HepG2 (cell line): ENCODE data around the gene ZFAND3. TPM values are rescaled to one million over a fixed set of nuclear protein-coding genes. Genes with fewer than 3 reads are reported as not detected.

ENCODE experiments used
- ATAC-seq: fragments of 200-7000 bp; cut with Tn5 transposase; 3 replicates; pipeline ENCODE4 v1.9.1; 2020; ENCODE audit warnings: mild to moderate bottlenecking, moderate library complexity
- BruUV-seq: library from RNA; stranded (reverse); fragments of 400-500 nt; replicated peaks from 2 replicates; lab custom pipeline; 2021; lab: Mats Ljungman, UMichigan
- CTCF ChIA-PET: fragments of 300-600 bp; formaldehyde crosslinking; extraction: SDS; loops from one replicate; lab custom pipeline; 2021; ENCODE audit warnings: low total read pairs, inconsistent platforms, low intra/inter-chr PET ratio; lab: Yijun Ruan, JAX
- POLR2A ChIA-PET: fragments of 350-600 bp; sonication (Branson Sonifier 250); formaldehyde crosslinking; loops from one replicate; lab custom pipeline; 2020; ENCODE audit warnings: antibody characterized with exemption, inconsistent platforms; lab: Yijun Ruan, JAX
- DNase-seq: peaks from one replicate; pipeline ENCODE4 v3.0.0-alpha.2; 2015; ENCODE audit warnings: low spot score
- FAIRE-seq: peaks from 3 replicates; lab custom pipeline; 2011; peaks lifted over from hg19 to GRCh38; lab: Jason Lieb, UNC
- H2AFZ ChIP-seq: one replicate; pipeline ENCODE4 v1.6.1; 2011; ENCODE audit warnings: low read length, inconsistent platforms
- H3K27ac ChIP-seq: fragments of 300-600 bp; 3 replicates; pipeline ENCODE4 v1.8.0; 2011; ENCODE audit warnings: mixed run types, mild to moderate bottlenecking, mixed read lengths, low read length, inconsistent platforms; ENCODE audit not compliant: insufficient read depth; ENCODE audit errors: extremely low read length
- H3K27me3 ChIP-seq, 2 experiments: fragments of 200-600 bp in 1 of 2; 2 replicates in 1 of 2; 3 replicates in 1 of 2; pipeline versions ENCODE4 v1.6.0 to v1.8.0; 2011; ENCODE audit warnings: low read length in 2 of 2, mild to moderate bottlenecking in 2 of 2, moderate library complexity in 2 of 2, inconsistent platforms in 1 of 2; ENCODE audit not compliant: insufficient read depth in 2 of 2, control insufficient read depth in 1 of 2
- H3K36me3 ChIP-seq, 2 experiments: fragments of 200-600 bp in 1 of 2; replicated peaks in 1 of 2; 2 replicates in 1 of 2; 3 replicates in 1 of 2; pipeline versions ENCODE4 v1.5.1 to v1.8.0; 2011; ENCODE audit warnings: low read length in 2 of 2, inconsistent platforms in 1 of 2; ENCODE audit not compliant: insufficient read depth in 2 of 2, control insufficient read depth in 1 of 2
- H3K4me1 ChIP-seq: 2 replicates; pipeline ENCODE4 v1.5.1; 2012; ENCODE audit warnings: low read length, inconsistent platforms; ENCODE audit not compliant: insufficient read depth
- H3K4me2 ChIP-seq: 2 replicates; pipeline ENCODE4 v1.6.0; 2011; ENCODE audit warnings: low read depth, low read length, inconsistent platforms
- H3K4me3 ChIP-seq, 3 experiments: fragments of 200-600 bp in 1 of 3; sonication (generic), shearing (Covaris generic) in 1 of 3; replicated peaks in 1 of 3; 2 replicates each; pipeline ENCODE4 v1.5.1; 2011 to 2016; ENCODE audit warnings: low read length in 3 of 3, inconsistent platforms in 2 of 3, low read depth in 2 of 3, mild to moderate bottlenecking in 2 of 3, control low read depth in 1 of 3, mixed read lengths in 1 of 3; ENCODE audit not compliant: insufficient read depth in 1 of 3
- H3K79me2 ChIP-seq: one replicate; pipeline ENCODE4 v1.6.1; 2011; ENCODE audit warnings: low read length, inconsistent platforms; ENCODE audit not compliant: insufficient read depth
- H3K9ac ChIP-seq: 2 replicates; pipeline ENCODE4 v1.6.0; 2011; ENCODE audit warnings: mild to moderate bottlenecking, low read depth, low read length, inconsistent platforms; ENCODE audit not compliant: insufficient read depth
- H3K9me3 ChIP-seq: 2 replicates; pipeline ENCODE4 v1.5.1; 2012; ENCODE audit warnings: mild to moderate bottlenecking, low read length
- H4K20me1 ChIP-seq: 2 replicates; pipeline ENCODE4 v1.6.0; 2011; ENCODE audit warnings: inconsistent platforms, mild to moderate bottlenecking, low read length, moderate library complexity; ENCODE audit not compliant: insufficient read depth
- CHCHD3 ChIP-seq: sonication (generic); formaldehyde crosslinking; IDR thresholded peaks from 2 replicates; pipeline ENCODE4 v1.8.0; 2022; ENCODE audit warnings: mild to moderate bottlenecking, missing genetic modification reagents, moderate library complexity
- ELF3 ChIP-seq: IDR thresholded peaks from 2 replicates; pipeline ENCODE4 v1.6.1; 2016; ENCODE audit warnings: missing genetic modification reagents, missing compliant biosample characterization
- ETV6 ChIP-seq: sonication (generic); formaldehyde crosslinking; conservative IDR thresholded peaks from 2 replicates; pipeline ENCODE4 v1.4.0; 2020; ENCODE audit warnings: missing genetic modification reagents
- KDM5A ChIP-seq: fragments of 200-600 bp; sonication (generic); IDR thresholded peaks from 2 replicates; pipeline ENCODE4 v1.7.0; 2018; ENCODE audit warnings: antibody characterized with exemption, mild to moderate bottlenecking, low read length, borderline replicate concordance
- MEIS2 ChIP-seq: sonication (generic); formaldehyde crosslinking; IDR thresholded peaks from 2 replicates; pipeline ENCODE4 v1.9.0; 2021; ENCODE audit warnings: mild to moderate bottlenecking, missing genetic modification reagents
- TARDBP ChIP-seq: sonication (generic); formaldehyde crosslinking; IDR thresholded peaks from 2 replicates; pipeline ENCODE4 v1.8.0; 2022; ENCODE audit warnings: mild to moderate bottlenecking, missing genetic modification reagents
- TEAD3 ChIP-seq: optimal IDR thresholded peaks from 2 replicates; pipeline ENCODE3; 2016; ENCODE audit warnings: borderline replicate concordance
- TRIM22 ChIP-seq: fragments of 450-650 bp; IDR thresholded peaks from 2 replicates; pipeline ENCODE4 v1.6.1; 2017
- ZNF496 ChIP-seq: sonication (generic); formaldehyde crosslinking; IDR thresholded peaks from 2 replicates; pipeline ENCODE4 v1.8.1; 2023; ENCODE audit warnings: mild to moderate bottlenecking, moderate library complexity, missing genetic modification reagents; ENCODE audit not compliant: insufficient replicate concordance
- ZNF552 ChIP-seq: sonication (generic); formaldehyde crosslinking; IDR thresholded peaks from 2 replicates; pipeline ENCODE4 v1.9.0; 2022; ENCODE audit warnings: missing genetic modification reagents, mild to moderate bottlenecking, borderline replicate concordance
- ZNF737 ChIP-seq: sonication (generic); formaldehyde crosslinking; IDR thresholded peaks from 2 replicates; pipeline ENCODE4 v1.5.0; 2020; ENCODE audit warnings: missing genetic modification reagents, mild to moderate bottlenecking, borderline replicate concordance
- ZNF75D ChIP-seq: sonication (generic); formaldehyde crosslinking; IDR thresholded peaks from 2 replicates; pipeline ENCODE4 v1.8.1; 2023; ENCODE audit warnings: missing genetic modification reagents, mild to moderate bottlenecking, borderline replicate concordance
- ZNF841 ChIP-seq: sonication (generic); formaldehyde crosslinking; IDR thresholded peaks from 2 replicates; pipeline ENCODE4 v1.8.1; 2023; ENCODE audit warnings: missing genetic modification reagents, borderline replicate concordance
- WGBS: methylation state at CpG from one replicate; pipeline ENCODE4 v1.1.6; 2017; ENCODE audit warnings: low lambda C conversion rate; 5-methylcytosine and 5-hydroxymethylcytosine counted together
- in situ Hi-C: cut with HindIII; loops from 2 replicates; pipeline ENCODE4 v1.10.0; 2017; ENCODE audit warnings: low pct_unique_long_range_greater_than_20kb; ENCODE audit not compliant: extremely low pct_ligation_motif_present
- intact Hi-C: fragments of 100-400 bp; cut with micrococcal nuclease; formaldehyde crosslinking; loops from one replicate; pipeline ENCODE4 v1.10.0; 2022; ENCODE audit not compliant: unreplicated experiment
- polyA plus RNA-seq, 8 experiments: library from polyadenylated mRNA; depleted of rRNA in 3 of 8; stranded (reverse) in 7 of 8; unstranded in 1 of 8; fragments of >200 nt; fragmentation: Illumina TruSeq in 4 of 8; extraction: Trizol in 4 of 8; gene quantifications; 2 replicates each; pipeline versions ENCODE4 v1.2.1 to v1.2.3, GENCODE V29; 2011 to 2016; ENCODE audit warnings: low read depth in 4 of 8, missing spikeins in 1 of 8, mixed read lengths in 1 of 8; ENCODE audit not compliant: insufficient read depth in 1 of 8
- total RNA-seq, 5 experiments: library from RNA; depleted of rRNA; stranded (reverse); fragments of >200 nt; fragmentation: Illumina TruSeq; extraction: Trizol; gene quantifications; 2 replicates each; pipeline ENCODE4 v1.2.3, GENCODE V29; 2016; ENCODE audit warnings: low read depth in 1 of 5
- TF ChIP-seq, protein P1 (sequence below): sonication (generic); formaldehyde crosslinking; IDR thresholded peaks from 2 replicates; pipeline ENCODE4 v1.5.1; 2020; ENCODE audit warnings: missing genetic modification reagents, mild to moderate bottlenecking, borderline replicate concordance
- TF ChIP-seq, protein P2 (sequence below): sonication (generic); formaldehyde crosslinking; conservative IDR thresholded peaks from 2 replicates; pipeline ENCODE4 v1.4.0; 2020; ENCODE audit warnings: missing genetic modification reagents

The ZFAND3 gene
- total and polyA plus RNA-seq, 2 of the 13 experiments (the other 11 are each of a cell fraction or from before 2014, with no cell fraction given), result 16.4 to 17.1 TPM

- CTCF ChIA-PET, result no interaction called here
- H3K9me3 ChIP-seq, result no peaks in the 10 kb centered on the region
- H4K20me1 ChIP-seq, result no peaks in the 10 kb centered on the region
- no peak overlapping the region for H2AFZ ChIP-seq
- H3K9ac ChIP-seq, result no peak overlapping the region
- FAIRE-seq (no peak), ATAC-seq (no peak), DNase-seq (no peak)
- no TSS peak for BruUV-seq
- H3K79me2 ChIP-seq, result no peaks in the 10 kb centered on the region
- POLR2A ChIA-PET, result interaction anchor here (2.8 kb wide), 1 partner anchor 31 kb away, joined by 10 read pairs; the partner anchor contains the start of gene ZFAND3
- H3K27ac ChIP-seq, result no peak overlapping the region
- peaks cover 63% of the 10 kb centered on the region for H3K4me1 ChIP-seq
- 53% methylated on average over 2 of the region's 2 CpGs for WGBS
- intact Hi-C loops (no loop called here), in situ Hi-C loops (no loop called here)
- no peak for TF ChIP-seq KDM5A
- TF ChIP-seq ZNF496, result no peak
- TF ChIP-seq ZNF75D (CRISPR knock-in tag), result no peak
- TF ChIP-seq ETV6, result no peak
- no peak for TF ChIP-seq ZNF841 (CRISPR knock-in tag)
- H3K4me2 ChIP-seq, result no peak overlapping the region
- H3K36me3 ChIP-seq, result no peaks in the 10 kb centered on the region
- H3K4me3 ChIP-seq, result no peak overlapping the region
- H3K27me3 ChIP-seq, result peaks cover 2 to 13% of the 10 kb centered on the region in 2 experiments; a peak in 4 of 5 replicates
These were observed 31.3 kb upstream of the ZFAND3 start for GRCh38 chr6:37788259-37788658.

- H2AFZ ChIP-seq, result no peak overlapping the region
- FAIRE-seq, result peak; percentile 99
- peak overlapping the region in 2 of 3 experiments; percentile 26 to 55; a peak in 4 of 6 replicates for H3K4me3 ChIP-seq
- no TSS peak for BruUV-seq
- no peaks in the 10 kb centered on the region for H4K20me1 ChIP-seq
- peaks cover 64% of the 10 kb centered on the region for H3K4me1 ChIP-seq
- no peaks in the 10 kb centered on the region for H3K27me3 ChIP-seq
- H3K79me2 ChIP-seq, result no peaks in the 10 kb centered on the region
- intact Hi-C loops, result loop anchor here (1.0 to 5.0 kb wide), 3 partner anchors 49 to 221 kb away; no protein-coding TSS in a partner anchor
- POLR2A ChIA-PET, result interaction anchor here (0.9 to 2.0 kb wide), 5 partner anchors 8 to 68 kb away, joined by 3 to 8 read pairs (median 5); no protein-coding TSS in a partner anchor
- peak; percentile 95 for ATAC-seq
- H3K36me3 ChIP-seq, result no peaks in the 10 kb centered on the region
- no peaks in the 10 kb centered on the region for H3K9me3 ChIP-seq
- in situ Hi-C loops, result loop anchor here (5.0 kb wide), 1 partner anchor 66 kb away; no protein-coding TSS in a partner anchor
- H3K4me2 ChIP-seq, result peak overlapping the region; percentile 84
- WGBS, result 16% methylated on average over 8 of the region's 10 CpGs
- peak; percentile 98 for DNase-seq
- CTCF ChIA-PET, result interaction anchor here (0.9 to 3.6 kb wide), 2 partner anchors 69 to 221 kb away, joined by 5 to 16 read pairs; no protein-coding TSS in a partner anchor
- H3K9ac ChIP-seq, result peak overlapping the region; percentile 25; the same call in 1 of the 2 replicates
- H3K27ac ChIP-seq, result no peak overlapping the region
- no peak for TF ChIP-seq TRIM22
- TF ChIP-seq, protein P1, sequence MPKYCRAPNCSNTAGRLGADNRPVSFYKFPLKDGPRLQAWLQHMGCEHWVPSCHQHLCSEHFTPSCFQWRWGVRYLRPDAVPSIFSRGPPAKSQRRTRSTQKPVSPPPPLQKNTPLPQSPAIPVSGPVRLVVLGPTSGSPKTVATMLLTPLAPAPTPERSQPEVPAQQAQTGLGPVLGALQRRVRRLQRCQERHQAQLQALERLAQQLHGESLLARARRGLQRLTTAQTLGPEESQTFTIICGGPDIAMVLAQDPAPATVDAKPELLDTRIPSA (CRISPR knock-in tag), result no peak
- TF ChIP-seq TARDBP (CRISPR knock-in tag), result peak; percentile 80
- TF ChIP-seq TEAD3 (CRISPR knock-in tag), result peak; percentile 85
- no peak for TF ChIP-seq ZNF737 (CRISPR knock-in tag)
- peak; percentile 65 for TF ChIP-seq ELF3 (CRISPR knock-in tag)
- TF ChIP-seq MEIS2 (CRISPR knock-in tag), result peak; percentile 99
- TF ChIP-seq CHCHD3 (CRISPR knock-in tag), result no peak
- TF ChIP-seq ZNF552 (CRISPR knock-in tag), result no peak
- TF ChIP-seq, protein P2, sequence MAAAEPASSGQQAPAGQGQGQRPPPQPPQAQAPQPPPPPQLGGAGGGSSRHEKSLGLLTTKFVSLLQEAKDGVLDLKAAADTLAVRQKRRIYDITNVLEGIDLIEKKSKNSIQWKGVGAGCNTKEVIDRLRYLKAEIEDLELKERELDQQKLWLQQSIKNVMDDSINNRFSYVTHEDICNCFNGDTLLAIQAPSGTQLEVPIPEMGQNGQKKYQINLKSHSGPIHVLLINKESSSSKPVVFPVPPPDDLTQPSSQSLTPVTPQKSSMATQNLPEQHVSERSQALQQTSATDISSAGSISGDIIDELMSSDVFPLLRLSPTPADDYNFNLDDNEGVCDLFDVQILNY (CRISPR knock-in tag), result no peak
These were observed 28.2 kb upstream of the ZFAND3 start for GRCh38 chr6:37791156-37791919.
